H9 (cell line): ENCODE data around the gene PFKL. TPM values are rescaled to one million over a fixed set of nuclear protein-coding genes. Genes with fewer than 3 reads are reported as not detected.

ENCODE experiments used
- DNase-seq: peaks from one replicate; pipeline ENCODE4 v3.0.0-alpha.2; 2017
- H2AFZ ChIP-seq: one replicate; pipeline ENCODE4 v1.6.1; 2013; ENCODE audit warnings: mild to moderate bottlenecking, low read length, control low read depth, moderate library complexity
- H2AK5ac ChIP-seq: 2 replicates; pipeline ENCODE4 v1.6.1; 2013; ENCODE audit warnings: low read length, control low read depth, mixed read lengths; ENCODE audit not compliant: insufficient read length
- H2BK120ac ChIP-seq: one replicate; pipeline ENCODE4 v1.6.1; 2013; ENCODE audit warnings: low read depth, mild to moderate bottlenecking, low read length, control low read depth, inconsistent platforms; ENCODE audit not compliant: poor library complexity, severe bottlenecking
- H2BK12ac ChIP-seq: 2 replicates; pipeline ENCODE4 v1.6.1; 2013; ENCODE audit warnings: low read length, control low read depth, mixed read lengths, low read depth; ENCODE audit not compliant: insufficient read length
- H2BK15ac ChIP-seq: 2 replicates; pipeline ENCODE4 v1.6.1; 2013; ENCODE audit warnings: low read depth, low read length, control low read depth
- H2BK20ac ChIP-seq: one replicate; pipeline ENCODE4 v1.6.1; 2013; ENCODE audit warnings: low read depth, mild to moderate bottlenecking, low read length, control low read depth, inconsistent platforms; ENCODE audit not compliant: poor library complexity, severe bottlenecking
- H2BK5ac ChIP-seq: 2 replicates; pipeline ENCODE4 v1.6.1; 2013; ENCODE audit warnings: low read length, control low read depth, mixed read lengths; ENCODE audit not compliant: insufficient read length
- H3K14ac ChIP-seq: 2 replicates; pipeline ENCODE4 v1.6.1; 2013; ENCODE audit warnings: low read length, control low read depth; ENCODE audit not compliant: insufficient read depth
- H3K18ac ChIP-seq: 2 replicates; pipeline ENCODE4 v1.6.1; 2013; ENCODE audit warnings: low read depth, mild to moderate bottlenecking, mixed read lengths, low read length, control low read depth; ENCODE audit not compliant: insufficient read length
- H3K23ac ChIP-seq: 2 replicates; pipeline ENCODE4 v1.6.1; 2013; ENCODE audit warnings: low read length, control low read depth, mixed read lengths, low read depth; ENCODE audit not compliant: insufficient read length
- H3K23me2 ChIP-seq: 2 replicates; pipeline ENCODE4 v1.6.1; 2013; ENCODE audit warnings: low read depth, mild to moderate bottlenecking, mixed read lengths, low read length, control low read depth; ENCODE audit not compliant: insufficient read length, poor library complexity, severe bottlenecking
- H3K27ac ChIP-seq: 2 replicates; pipeline ENCODE4 v1.5.1; 2013; ENCODE audit warnings: low read length, control low read depth, mixed read lengths, low read depth; ENCODE audit not compliant: insufficient read length
- H3K27me3 ChIP-seq: 2 replicates; pipeline ENCODE4 v1.6.1; 2013; ENCODE audit warnings: low read length, control low read depth, inconsistent platforms; ENCODE audit not compliant: insufficient read depth
- H3K4ac ChIP-seq: 2 replicates; pipeline ENCODE4 v1.6.1; 2013; ENCODE audit warnings: low read depth, mild to moderate bottlenecking, control low read depth, inconsistent platforms, low read length, moderate library complexity
- H3K4me1 ChIP-seq: 2 replicates; pipeline ENCODE4 v1.6.1; 2013; ENCODE audit warnings: low read length, control low read depth, inconsistent platforms; ENCODE audit not compliant: insufficient read depth
- H3K4me2 ChIP-seq: 2 replicates; pipeline ENCODE4 v1.6.1; 2013; ENCODE audit warnings: low read length, control low read depth, mixed read lengths; ENCODE audit not compliant: insufficient read length, insufficient read depth
- H3K56ac ChIP-seq: 2 replicates; pipeline ENCODE4 v1.6.1; 2013; ENCODE audit warnings: low read depth, mild to moderate bottlenecking, mixed read lengths, low read length, control low read depth; ENCODE audit not compliant: insufficient read length
- H3K79me1 ChIP-seq: 2 replicates; pipeline ENCODE4 v1.6.1; 2013; ENCODE audit warnings: low read depth, mild to moderate bottlenecking, moderate library complexity, low read length, control low read depth, inconsistent platforms; ENCODE audit not compliant: insufficient read depth, poor library complexity, severe bottlenecking
- H3K79me2 ChIP-seq: 2 replicates; pipeline ENCODE4 v1.6.1; 2013; ENCODE audit warnings: low read length, control low read depth, inconsistent platforms; ENCODE audit not compliant: insufficient read depth
- H3K9ac ChIP-seq: 2 replicates; pipeline ENCODE4 v1.6.1; 2013; ENCODE audit warnings: low read length, control low read depth, mixed read lengths; ENCODE audit not compliant: insufficient read length; ENCODE audit errors: extremely low read depth
- H3K9me3 ChIP-seq: one replicate; pipeline ENCODE4 v1.6.1; 2013; ENCODE audit warnings: low read depth, low read length, inconsistent platforms; ENCODE audit not compliant: control insufficient read depth
- H3T11ph ChIP-seq: one replicate; pipeline ENCODE4 v1.6.1; 2013; ENCODE audit warnings: mild to moderate bottlenecking, low read length, control low read depth, inconsistent platforms
- H4K20me1 ChIP-seq: one replicate; pipeline ENCODE4 v1.6.1; 2013; ENCODE audit not compliant: control insufficient read depth, insufficient read length, insufficient read depth
- H4K5ac ChIP-seq: 2 replicates; pipeline ENCODE4 v1.6.1; 2013; ENCODE audit warnings: low read depth, mild to moderate bottlenecking, mixed read lengths, low read length, control low read depth; ENCODE audit not compliant: insufficient read length
- H4K8ac ChIP-seq: replicated peaks from 2 replicates; pipeline ENCODE4 v1.6.1; 2013; ENCODE audit warnings: low read length, control low read depth, mixed read lengths, low read depth; ENCODE audit not compliant: insufficient read length
- H4K91ac ChIP-seq: 2 replicates; pipeline ENCODE4 v1.6.1; 2013; ENCODE audit warnings: low read depth, mild to moderate bottlenecking, moderate library complexity, mixed read lengths, low read length, control low read depth; ENCODE audit not compliant: insufficient read length
- H3K27ac Mint-ChIP-seq, 3 experiments: 2 replicates in 2 of 3; 3 replicates in 1 of 3; pipeline ENCODE4 v1.8.0; 2020 to 2021; ENCODE audit warnings: mixed read lengths in 3 of 3, mild to moderate bottlenecking in 1 of 3, moderate library complexity in 1 of 3
- H3K27me3 Mint-ChIP-seq: 2 replicates; pipeline ENCODE4 v1.8.0; 2021; ENCODE audit warnings: low read depth, mild to moderate bottlenecking, moderate library complexity, mixed read lengths
- H3K36me3 Mint-ChIP-seq, 3 experiments: 2 replicates in 2 of 3; 3 replicates in 1 of 3; pipeline ENCODE4 v1.8.0; 2020 to 2021; ENCODE audit warnings: low read depth in 3 of 3, mixed read lengths in 3 of 3; ENCODE audit not compliant: insufficient read depth in 1 of 3
- H3K4me1 Mint-ChIP-seq, 2 experiments: 2 replicates each; pipeline ENCODE4 v1.8.0; 2020; ENCODE audit warnings: mixed read lengths in 2 of 2
- H3K4me3 Mint-ChIP-seq, 2 experiments: 2 replicates in 1 of 2; 3 replicates in 1 of 2; pipeline ENCODE4 v1.8.0; 2020 to 2021; ENCODE audit warnings: mild to moderate bottlenecking in 2 of 2, mixed read lengths in 2 of 2, moderate library complexity in 1 of 2
- H3K9me3 Mint-ChIP-seq, 2 experiments: 2 replicates in 1 of 2; 3 replicates in 1 of 2; pipeline ENCODE4 v1.8.0; 2020; ENCODE audit warnings: mild to moderate bottlenecking in 2 of 2, mixed read lengths in 2 of 2, moderate library complexity in 1 of 2
- CTCF ChIP-seq: fragments of 200-600 bp; sonication (generic); conservative IDR thresholded peaks from 3 replicates; pipeline ENCODE4 v1.8.0; 2021; ENCODE audit warnings: antibody characterized with exemption, mild to moderate bottlenecking
- WGBS: extraction: QIAGEN DNeasy Blood & Tissue Kit; methylation state at CpG from one replicate; pipeline ENCODE4 v1.1.7; 2013; ENCODE audit warnings: missing lambda C conversion rate, low lambda C conversion rate, mixed read lengths; ENCODE audit not compliant: insufficient read length; ENCODE audit errors: extremely low coverage; 5-methylcytosine and 5-hydroxymethylcytosine counted together
- total RNA-seq: library from RNA; stranded (reverse); gene quantifications from 2 replicates; pipeline ENCODE4 v1.2.1, GENCODE V29; 2021

Gene PFKL
- total RNA-seq, 1 experiment from 2014 or later, result 107 TPM

GRCh38 chr21:44285138-44285992 lies 14.5 kb upstream of the PFKL start, which contains the start of gene AIRE:
AIRE (plus strand) TSS chr21:44285876; CDS start chr21:44286007, 131 bp downstream.
- no peaks in the 10 kb centered on the region for H3K79me1 ChIP-seq
- no peak within 1 kb of the TSS for H3K14ac ChIP-seq
- H2BK20ac ChIP-seq, result no peak within 1 kb of the TSS
- no peak within 1 kb of the TSS for H3K4me2 ChIP-seq
- no peak within 1 kb of the TSS for H2BK5ac ChIP-seq
- no peak within 1 kb of the TSS for H2BK12ac ChIP-seq
- no peak within 1 kb of the TSS for H2BK120ac ChIP-seq
- no peaks in the 10 kb centered on the region for H3K79me2 ChIP-seq
- H3K4me1 Mint-ChIP-seq, result peaks cover 22 to 26% of the 10 kb centered on the region in 2 experiments
- H3K23ac ChIP-seq, result no peak within 1 kb of the TSS
- H3K9me3 Mint-ChIP-seq, result no peaks in the 10 kb centered on the region
- no peak within 1 kb of the TSS for H3K4ac ChIP-seq
- H3K9me3 ChIP-seq, result no peaks in the 10 kb centered on the region
- no peak within 1 kb of the TSS for H3K56ac ChIP-seq
- no peak within 1 kb of the TSS for H3K9ac ChIP-seq
- H2AK5ac ChIP-seq, result no peak within 1 kb of the TSS
- no peak for DNase-seq
- no peak within 1 kb of the TSS for H3K4me3 Mint-ChIP-seq
- no peak within 1 kb of the TSS for H2AFZ ChIP-seq
- no peak within 1 kb of the TSS for H4K8ac ChIP-seq
- H3K23me2 ChIP-seq, result no peaks in the 10 kb centered on the region
- H2BK15ac ChIP-seq, result no peak within 1 kb of the TSS; the same call in 1 of the 2 replicates
- peaks cover 14% of the 10 kb centered on the region for H3K27me3 Mint-ChIP-seq
- H4K91ac ChIP-seq, result no peak within 1 kb of the TSS
- no peak within 1 kb of the TSS for H3T11ph ChIP-seq
- H3K18ac ChIP-seq, result no peak within 1 kb of the TSS
- H4K20me1 ChIP-seq, result no peaks in the 10 kb centered on the region
- H3K36me3 Mint-ChIP-seq, result no peaks in the 10 kb centered on the region
- H3K4me1 ChIP-seq, result no peaks in the 10 kb centered on the region; the same call in 1 of the 2 replicates
- no peak within 1 kb of the TSS for H3K27ac ChIP-seq
- H4K5ac ChIP-seq, result no peak within 1 kb of the TSS
- no peaks in the 10 kb centered on the region for H3K27me3 ChIP-seq
- H3K27ac Mint-ChIP-seq, result no peak within 1 kb of the TSS
- TF ChIP-seq CTCF, result no peak
- no CpG with 5 or more reads among the region's 56 CpGs for WGBS
